ENCODE measurements around the gene UVSSA.

UVSSA gene

GRCh38 chr4:1407657-1408333, 60.8 kb downstream of the UVSSA start:
- DNase-seq (ENCODE audit: low read depth): no peak
- no peak for TF ChIP-seq CTCF (IDR thresholded peaks at IDR 0.05; ENCODE audit: low read depth, low read length, missing control alignments)
- H3K4me3 ChIP-seq (ENCODE audit: low read depth, low read length): no peak overlapping the region

GRCh38 chr4:1408418-1408817, 61.4 kb downstream of the UVSSA start:
- TF ChIP-seq CTCF (IDR thresholded peaks at IDR 0.05; ENCODE audit: low read depth, low read length, missing control alignments): no peak
- H3K4me3 ChIP-seq (ENCODE audit: low read depth, low read length): no peak overlapping the region
- DNase-seq (ENCODE audit: low read depth): no peak

GRCh38 chr4:1409079-1409478, 62.1 kb downstream of the UVSSA start:
- no peak for TF ChIP-seq CTCF (IDR thresholded peaks at IDR 0.05; ENCODE audit: low read depth, low read length, missing control alignments)
- no peak overlapping the region for H3K4me3 ChIP-seq (ENCODE audit: low read depth, low read length)
- no peak for DNase-seq (ENCODE audit: low read depth)

- DNase-seq (ENCODE audit: low read depth): no peak
- H3K4me3 ChIP-seq (ENCODE audit: low read depth, low read length): no peak overlapping the region
- TF ChIP-seq CTCF (IDR thresholded peaks at IDR 0.05; ENCODE audit: low read depth, low read length, missing control alignments): no peak
Observed at GRCh38 chr4:1409491-1410425, 62.8 kb downstream of the UVSSA start.

- DNase-seq (ENCODE audit: low read depth): no peak
- H3K4me3 ChIP-seq (ENCODE audit: low read depth, low read length): no peak overlapping the region
- TF ChIP-seq CTCF (IDR thresholded peaks at IDR 0.05; ENCODE audit: low read depth, low read length, missing control alignments): no peak
Observed at GRCh38 chr4:1410491-1411325, 63.7 kb downstream of the UVSSA start.

- no peak for TF ChIP-seq CTCF (IDR thresholded peaks at IDR 0.05; ENCODE audit: low read depth, low read length, missing control alignments)
- DNase-seq (ENCODE audit: low read depth): no peak
- H3K4me3 ChIP-seq (ENCODE audit: low read depth, low read length): no peak overlapping the region
Observed at GRCh38 chr4:1411436-1412375, 64.7 kb downstream of the UVSSA start.
